Effector memory CD4-positive, alpha-beta T cell (primary cell): Measurements from ENCODE around the gene TOMM20.
"Not testable (repeated sequence)": the region's sequence is repeated elsewhere in the genome, so short reads cannot be mapped to it uniquely, and the experiment has no call there.

Source experiments
- DNase-seq, 3 donors: peaks; one replicate each; pipeline ENCODE4 v3.0.0-alpha.2; 2020
- H3K27ac ChIP-seq: 2 replicates; pipeline ENCODE4 v1.7.0; 2013; ENCODE audit warnings: mild to moderate bottlenecking, low read length, moderate library complexity; ENCODE audit not compliant: insufficient read depth, poor library complexity, severe bottlenecking
- H3K27me3 ChIP-seq: replicated peaks from 2 replicates; pipeline ENCODE4 v1.7.0; 2013; ENCODE audit warnings: mild to moderate bottlenecking, low read length; ENCODE audit not compliant: insufficient read depth, control insufficient read depth, poor library complexity, severe bottlenecking
- H3K36me3 ChIP-seq: 2 replicates; pipeline ENCODE4 v1.7.0; 2013; ENCODE audit warnings: mild to moderate bottlenecking, low read length, moderate library complexity; ENCODE audit not compliant: control insufficient read depth, insufficient read depth
- H3K4me1 ChIP-seq: 2 replicates; pipeline ENCODE4 v1.7.0; 2013; ENCODE audit warnings: low read length, mild to moderate bottlenecking; ENCODE audit not compliant: control insufficient read depth, insufficient read depth, poor library complexity, severe bottlenecking
- H3K4me3 ChIP-seq: 2 replicates; pipeline ENCODE4 v1.7.0; 2013; ENCODE audit warnings: low read length, low read depth, mild to moderate bottlenecking; ENCODE audit not compliant: insufficient read depth, poor library complexity, severe bottlenecking
- H3K9me3 ChIP-seq: 2 replicates; pipeline ENCODE4 v1.7.0; 2013; ENCODE audit warnings: mild to moderate bottlenecking, low read length, moderate library complexity; ENCODE audit not compliant: control insufficient read depth

The TOMM20 gene

DNA sequence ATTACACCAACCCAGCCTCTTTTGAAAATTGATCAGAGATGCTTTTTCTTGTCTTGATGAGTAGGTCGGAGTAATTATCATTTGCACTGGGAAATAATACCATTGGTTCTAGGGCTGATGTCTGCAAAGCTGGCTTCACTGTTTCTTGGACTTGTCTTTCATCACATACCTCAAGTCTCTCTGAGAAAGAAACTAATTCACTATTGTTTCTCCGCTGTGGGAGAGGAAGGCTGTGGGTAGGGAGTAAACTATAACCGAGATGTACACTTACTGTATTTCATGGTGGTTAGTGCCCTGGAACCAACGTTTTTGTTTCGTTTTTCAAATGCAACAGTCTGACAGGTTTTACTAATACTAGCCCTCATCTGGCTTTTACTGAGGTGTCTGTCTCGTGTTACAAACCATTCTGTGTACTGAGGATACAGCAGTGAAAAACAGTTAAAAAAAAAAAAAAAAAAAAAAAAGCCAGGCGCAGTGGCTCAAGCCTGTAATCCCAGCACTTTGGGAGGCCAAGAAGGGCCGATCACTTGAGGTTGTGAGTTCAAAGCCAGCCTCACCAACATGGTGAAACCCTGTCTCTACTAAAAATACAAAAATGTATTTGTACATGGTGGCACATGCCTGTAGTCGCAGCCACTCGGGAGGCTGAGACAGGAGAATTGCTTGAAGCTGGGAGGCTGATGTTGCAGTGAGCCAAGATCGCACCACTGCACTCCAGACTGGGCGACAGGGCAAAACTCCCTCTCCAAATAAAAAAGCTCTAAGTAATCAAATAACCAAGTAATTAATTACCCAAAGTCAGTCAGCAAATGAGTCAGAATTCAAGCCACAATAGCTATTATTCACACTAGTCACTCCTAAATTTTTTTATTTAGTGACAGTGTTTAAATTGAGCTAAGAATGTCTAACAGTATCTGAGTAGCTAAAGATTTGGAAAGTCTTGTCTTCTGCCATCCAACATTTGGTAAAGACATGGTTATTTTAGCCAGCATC lies 23.3 kb downstream of the TOMM20 start:
- peaks cover 22% of the 10 kb centered on the region for H3K4me1 ChIP-seq
- no peak overlapping the region for H3K27ac ChIP-seq
- DNase-seq: no peak
- peaks cover 17% of the 10 kb centered on the region for H3K36me3 ChIP-seq
- no peaks in the 10 kb centered on the region for H3K9me3 ChIP-seq
- no peaks in the 10 kb centered on the region for H3K27me3 ChIP-seq
- no peak overlapping the region for H3K4me3 ChIP-seq

DNA sequence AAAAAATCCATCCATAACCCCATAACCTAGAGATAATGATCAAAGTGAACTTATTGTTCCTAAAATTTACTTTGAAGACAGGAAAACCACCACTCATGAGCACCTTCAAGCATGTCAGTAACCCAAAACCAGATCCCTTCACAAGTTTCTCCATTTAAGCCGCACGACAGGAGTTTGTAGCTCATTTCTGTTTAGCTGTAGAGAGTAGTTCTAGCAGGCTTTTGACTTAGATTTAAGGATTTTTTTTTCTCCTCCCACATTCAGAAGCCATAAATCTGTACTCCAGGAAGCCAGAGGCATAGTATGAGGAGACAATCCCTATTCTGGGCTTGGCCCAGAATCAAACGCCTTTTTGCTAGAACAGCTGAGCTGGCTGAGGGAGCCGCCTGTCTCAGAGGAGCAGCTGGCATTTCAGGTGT lies 25.6 kb downstream of the TOMM20 start:
- Histone ChIP-seq H3K36me3 (no peaks in the 10 kb centered on the region), H3K9me3 (no peaks in the 10 kb centered on the region), H3K4me3 (no peak overlapping the region), H3K4me1 (peaks cover 22% of the 10 kb centered on the region), H3K27ac (no peak overlapping the region), H3K27me3 (no peaks in the 10 kb centered on the region)
- DNase-seq: no peak

DNA sequence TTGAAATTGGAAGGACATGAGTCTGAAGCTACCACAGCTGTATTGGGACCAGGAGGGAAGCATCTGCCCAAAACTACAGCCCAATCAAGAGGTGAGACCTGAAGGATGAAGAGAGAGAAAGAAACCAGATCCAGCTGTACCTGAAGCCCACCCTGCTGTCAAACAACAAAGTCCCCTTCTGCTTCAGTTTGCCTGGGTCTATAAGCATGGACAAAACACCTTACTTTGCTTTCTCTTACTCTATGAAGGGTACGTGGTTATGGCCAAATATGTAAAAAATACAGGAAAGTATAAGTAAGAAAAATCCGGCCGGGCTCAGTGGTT lies 26.4 kb downstream of the TOMM20 start:
- H3K27me3 ChIP-seq: no peaks in the 10 kb centered on the region
- no peak overlapping the region for H3K27ac ChIP-seq
- H3K4me3 ChIP-seq: no peak overlapping the region
- H3K9me3 ChIP-seq: no peaks in the 10 kb centered on the region
- H3K4me1 ChIP-seq: peaks cover 22% of the 10 kb centered on the region
- no peak for DNase-seq
- no peaks in the 10 kb centered on the region for H3K36me3 ChIP-seq

DNA sequence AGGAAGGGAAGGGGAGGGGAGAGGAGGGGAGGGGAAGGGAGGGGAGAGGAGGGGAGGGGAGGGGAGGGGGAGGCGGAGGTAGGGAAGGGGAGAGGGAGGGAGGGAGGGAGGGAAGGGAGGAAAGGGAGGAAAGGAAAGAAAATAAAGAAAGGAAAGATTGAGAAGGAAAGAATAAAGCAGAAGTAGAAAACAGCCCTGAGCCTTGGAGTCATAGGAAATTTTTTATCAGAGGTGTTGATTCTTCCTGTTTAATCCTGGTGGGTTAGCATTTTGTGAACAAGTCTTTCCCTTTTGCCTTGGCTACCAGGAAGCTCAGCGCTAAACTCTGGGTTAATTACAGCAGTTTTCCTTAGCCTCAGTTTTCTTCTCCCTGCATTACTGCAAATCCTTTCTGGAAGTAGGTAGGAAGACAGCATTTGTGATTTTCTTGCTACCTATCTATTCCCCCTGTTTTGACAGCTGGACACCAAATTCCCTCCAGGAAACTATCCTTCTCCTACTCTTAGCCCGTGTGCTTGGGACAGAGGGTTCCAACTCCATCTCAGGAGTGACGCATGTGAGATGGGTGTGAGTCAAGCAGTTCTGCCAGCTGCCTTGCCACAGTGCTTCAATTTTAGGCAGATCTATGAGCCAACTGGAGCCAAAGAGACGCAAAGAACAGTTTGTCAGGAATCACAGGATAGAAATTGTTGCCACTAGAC lies 26.9 kb downstream of the TOMM20 start:
- peaks cover 22% of the 10 kb centered on the region for H3K4me1 ChIP-seq
- no peak for DNase-seq
- no peaks in the 10 kb centered on the region for H3K36me3 ChIP-seq
- H3K27me3 ChIP-seq: no peaks in the 10 kb centered on the region
- no peak overlapping the region for H3K27ac ChIP-seq
- H3K4me3 ChIP-seq: no peak overlapping the region
- H3K9me3 ChIP-seq: no peaks in the 10 kb centered on the region

DNA sequence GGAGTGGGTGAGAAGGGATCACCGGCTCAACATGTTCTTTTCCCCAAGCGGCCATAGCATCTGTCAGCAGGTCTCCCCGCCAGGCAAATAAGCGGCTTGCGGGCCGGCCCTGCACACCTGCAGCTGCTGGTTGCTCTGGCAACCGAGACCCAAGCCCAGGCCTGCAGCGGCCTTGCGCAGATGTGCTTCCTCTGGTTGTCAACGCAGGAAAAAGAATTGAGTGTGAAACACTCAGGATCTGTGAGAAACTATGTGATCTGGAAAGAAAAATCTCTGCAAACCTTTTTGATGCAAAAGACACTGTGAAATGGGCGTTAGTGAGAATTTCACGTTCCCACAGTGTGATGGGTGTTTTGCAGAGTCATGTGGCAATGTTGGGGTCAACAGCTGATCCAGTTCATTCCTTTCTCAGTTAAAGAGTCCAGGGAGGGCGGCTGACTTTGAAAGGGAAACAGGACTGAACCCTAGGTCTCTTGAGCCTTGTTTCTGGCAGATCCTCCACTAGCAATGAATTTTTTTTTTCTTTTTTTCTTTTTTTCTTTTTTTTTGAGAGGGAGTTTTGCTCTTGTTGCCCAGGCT lies 28.4 kb downstream of the TOMM20 start:
- Histone ChIP-seq H3K27me3 (no peaks in the 10 kb centered on the region), H3K9me3 (no peaks in the 10 kb centered on the region), H3K36me3 (no peaks in the 10 kb centered on the region), H3K27ac (no peak overlapping the region), H3K4me3 (no peak overlapping the region), H3K4me1 (peaks cover 19% of the 10 kb centered on the region)
- no peak for DNase-seq

DNA sequence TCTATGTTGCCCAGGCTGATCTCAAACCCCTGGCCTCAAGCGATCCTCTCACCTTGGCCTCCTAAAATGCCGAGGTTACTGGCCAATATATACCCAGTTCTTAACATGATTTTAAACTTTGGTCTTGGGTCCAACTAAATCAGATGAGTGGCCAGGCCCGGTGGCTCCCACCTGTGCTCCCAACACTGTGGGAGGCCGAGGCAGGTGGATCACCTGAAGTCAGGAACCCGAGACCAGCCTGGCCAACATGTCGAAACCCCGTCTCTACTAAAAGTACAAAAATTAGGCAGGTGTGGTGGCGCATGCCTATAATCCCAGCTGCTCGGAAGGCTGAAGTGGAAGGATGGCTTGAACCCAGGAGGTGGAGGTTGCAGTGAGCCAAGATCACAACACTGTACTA lies 29.6 kb downstream of the TOMM20 start:
- DNase-seq: no peak
- Histone ChIP-seq H3K9me3 (no peaks in the 10 kb centered on the region), H3K27me3 (no peaks in the 10 kb centered on the region), H3K27ac (no peak overlapping the region), H3K4me3 (no peak overlapping the region), H3K4me1 (peaks cover 11% of the 10 kb centered on the region), H3K36me3 (no peaks in the 10 kb centered on the region)

DNA sequence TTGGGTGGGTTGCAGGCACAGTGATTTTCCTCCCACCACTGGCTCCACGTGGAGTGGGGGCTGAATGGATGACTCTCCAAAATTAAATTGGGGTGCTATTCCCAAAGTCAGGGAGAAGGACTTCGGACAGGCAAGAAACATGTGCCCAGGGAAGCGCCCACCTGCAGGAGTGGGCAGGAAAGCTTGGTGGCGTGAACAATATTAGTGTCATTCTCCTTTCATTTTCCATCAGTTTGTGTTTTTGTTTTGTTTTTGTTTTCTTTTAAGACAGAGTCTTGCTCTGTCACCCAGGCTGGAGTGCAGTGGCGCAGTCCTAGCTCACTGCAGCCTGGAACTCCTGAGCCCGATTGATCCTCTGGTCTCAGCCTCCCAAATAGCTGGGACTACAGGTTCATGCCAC lies 30.1 kb downstream of the TOMM20 start:
- no peak for DNase-seq
- H3K36me3 ChIP-seq: no peaks in the 10 kb centered on the region
- no peak overlapping the region for H3K4me3 ChIP-seq
- H3K27me3 ChIP-seq: no peaks in the 10 kb centered on the region
- peaks cover 11% of the 10 kb centered on the region for H3K4me1 ChIP-seq
- H3K9me3 ChIP-seq: no peaks in the 10 kb centered on the region
- no peak overlapping the region for H3K27ac ChIP-seq

DNA sequence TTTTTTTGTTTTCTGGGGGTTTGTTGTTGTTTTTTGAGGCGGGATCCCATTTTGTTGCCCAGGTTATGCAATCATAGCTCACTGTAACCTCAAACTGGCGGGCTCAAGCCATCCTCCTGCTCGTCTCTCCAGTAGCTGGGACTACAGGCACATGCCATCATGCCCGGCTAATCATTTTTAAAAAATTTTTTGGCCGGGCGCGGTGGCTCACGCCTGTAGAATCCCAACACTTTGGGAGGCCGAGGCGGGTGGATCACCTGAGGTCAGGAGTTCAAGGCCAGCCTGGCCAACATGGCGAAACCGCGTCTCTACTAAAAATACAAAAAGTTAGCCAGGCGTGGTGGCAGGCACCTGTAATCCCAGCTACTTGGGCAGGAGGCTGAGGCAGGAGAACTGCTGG lies 31.1 kb downstream of the TOMM20 start:
- not testable (repeated sequence) for H3K36me3 ChIP-seq, H3K4me3 ChIP-seq, H3K27me3 ChIP-seq, H3K4me1 ChIP-seq, H3K9me3 ChIP-seq, H3K27ac ChIP-seq, DNase-seq

DNA sequence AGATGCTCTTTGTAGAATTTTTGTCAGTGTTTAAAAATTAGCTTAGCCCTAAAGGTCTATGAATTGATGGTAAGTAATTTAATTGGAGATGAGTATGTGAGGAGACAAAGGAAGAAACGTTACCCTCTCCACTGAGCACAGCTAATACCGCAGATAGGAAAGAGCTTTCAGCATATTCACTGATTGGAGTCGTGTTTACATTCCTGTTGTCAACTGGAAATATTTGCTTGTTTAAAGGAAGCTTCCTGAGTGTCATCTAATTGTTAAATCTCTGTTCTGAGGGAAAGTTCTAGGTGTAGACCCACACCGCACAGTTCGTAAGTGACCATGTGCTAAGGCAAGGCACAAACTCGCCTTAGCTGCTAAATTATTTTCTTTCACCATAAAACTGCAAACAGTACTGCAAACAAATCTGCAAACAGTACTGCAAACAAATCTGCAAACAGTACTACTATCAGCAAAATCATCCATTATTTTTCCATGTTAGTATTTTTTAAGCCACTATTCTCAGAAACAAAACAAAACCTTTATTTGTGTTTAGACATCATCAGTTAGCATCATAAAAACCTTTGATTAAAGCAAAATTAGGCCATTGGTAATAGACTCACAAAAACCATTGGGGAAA lies 32.6 kb downstream of the TOMM20 start:
- Histone ChIP-seq H3K9me3 (no peaks in the 10 kb centered on the region), H3K36me3 (no peaks in the 10 kb centered on the region), H3K27ac (no peak overlapping the region), H3K4me1 (peaks cover 5% of the 10 kb centered on the region), H3K4me3 (no peak overlapping the region), H3K27me3 (no peaks in the 10 kb centered on the region)
- DNase-seq: no peak
